NCI-H446 (cell line): Measurements from ENCODE around the gene RGS14.
"Not testable (repeated sequence)": the region's sequence is repeated elsewhere in the genome, so short reads cannot be mapped to it uniquely, and the experiment has no call there.

Experiments
- DNase-seq, 2 experiments: peaks; one replicate each; lab custom pipeline; 2025; lab: John Stamatoyannopoulos, UW

Gene RGS14

GRCh38 chr5:177349762-177350161 lies 8.0 kb upstream of the RGS14 start:
- no peak for DNase-seq

- no peak for DNase-seq
Measured at GRCh38 chr5:177350776-177351391, 6.8 kb upstream of the RGS14 start.

- DNase-seq, result peak; percentile 87 to 94
Measured at GRCh38 chr5:177351392-177352329, 6.1 kb upstream of the RGS14 start, which contains the start of gene LMAN2. Gene LMAN2, minus strand, starts transcription at chr5:177351668. Its CDS starts 21 bp downstream, at chr5:177351647.

- no peak for DNase-seq
Measured at GRCh38 chr5:177353093-177353492, 4.6 kb upstream of the RGS14 start.

DNA sequence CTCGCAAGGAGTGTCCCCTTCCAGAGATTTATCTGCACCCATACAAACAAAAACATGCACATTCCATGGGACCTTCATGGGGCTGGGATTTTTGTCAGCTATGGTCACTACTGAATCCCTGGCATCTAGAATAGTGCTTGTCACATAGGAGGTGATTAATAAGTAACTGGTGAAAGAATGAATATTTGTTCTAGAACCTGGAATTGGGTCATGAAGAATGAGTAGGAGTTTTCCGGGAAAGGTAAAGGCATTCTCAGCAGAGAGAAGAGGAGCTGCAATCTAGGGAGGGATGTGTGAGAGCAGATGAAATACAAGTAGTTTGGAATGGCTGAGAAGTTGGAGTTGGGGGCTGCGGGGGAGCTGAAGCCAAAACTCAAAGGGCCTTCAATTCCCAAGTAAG lies 3.5 kb upstream of the RGS14 start:
- DNase-seq, result no peak

DNA sequence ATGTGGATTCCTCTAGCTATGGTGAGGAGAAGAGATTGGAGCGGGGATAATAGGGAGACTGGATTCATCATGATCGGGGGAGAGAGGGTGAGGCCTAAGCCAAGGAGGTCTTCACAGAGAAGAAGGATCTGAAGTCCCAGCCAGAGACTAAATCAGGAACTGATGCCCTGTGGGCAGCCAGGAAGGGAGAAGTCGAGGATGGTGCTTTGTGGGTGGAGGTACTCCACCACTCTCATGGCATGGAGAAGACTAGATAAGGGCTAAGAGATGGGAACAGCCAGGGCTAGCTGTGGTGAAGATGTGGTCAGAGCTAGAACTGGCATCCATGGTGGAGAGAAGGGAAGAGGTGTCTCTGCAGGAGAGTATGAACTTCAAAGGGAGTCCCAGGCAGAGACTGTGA lies 3.0 kb upstream of the RGS14 start:
- no peak for DNase-seq

DNA sequence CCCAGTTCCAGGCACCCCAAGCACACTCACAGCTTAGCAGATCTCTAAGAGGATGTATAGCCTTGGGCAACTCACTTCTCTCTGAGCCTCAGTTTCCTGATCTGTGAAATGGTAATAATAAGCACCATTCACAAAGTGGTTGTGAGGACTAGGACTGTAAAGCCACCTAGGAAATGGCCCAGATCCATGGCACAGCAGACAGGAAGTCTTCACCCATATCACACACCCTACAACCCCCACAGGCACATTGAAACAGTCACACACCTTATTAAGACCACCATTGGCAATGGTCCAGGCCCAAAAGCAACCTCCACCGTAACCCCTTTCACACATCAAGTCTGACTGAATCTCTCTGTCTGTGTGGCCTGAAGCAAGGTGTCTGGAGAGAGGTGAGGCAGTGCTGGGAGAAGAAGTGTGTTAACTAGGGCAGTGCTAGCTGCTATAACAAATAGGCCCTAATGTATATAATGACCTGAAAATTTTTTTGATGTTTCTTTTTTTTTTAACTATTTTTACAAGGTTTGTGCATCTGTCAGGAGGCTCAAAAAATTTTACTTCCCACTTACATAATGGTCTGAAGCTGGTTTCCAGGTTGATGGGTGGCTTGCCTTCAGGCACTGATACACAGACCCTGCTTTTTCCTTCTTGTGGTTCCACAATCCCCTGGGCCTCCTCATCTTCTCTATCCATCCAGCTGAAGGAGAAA lies 2.4 kb upstream of the RGS14 start:
- no peak for DNase-seq

GRCh38 chr5:177355868-177356168 lies 1.9 kb upstream of the RGS14 start:
- no peak for DNase-seq

DNA sequence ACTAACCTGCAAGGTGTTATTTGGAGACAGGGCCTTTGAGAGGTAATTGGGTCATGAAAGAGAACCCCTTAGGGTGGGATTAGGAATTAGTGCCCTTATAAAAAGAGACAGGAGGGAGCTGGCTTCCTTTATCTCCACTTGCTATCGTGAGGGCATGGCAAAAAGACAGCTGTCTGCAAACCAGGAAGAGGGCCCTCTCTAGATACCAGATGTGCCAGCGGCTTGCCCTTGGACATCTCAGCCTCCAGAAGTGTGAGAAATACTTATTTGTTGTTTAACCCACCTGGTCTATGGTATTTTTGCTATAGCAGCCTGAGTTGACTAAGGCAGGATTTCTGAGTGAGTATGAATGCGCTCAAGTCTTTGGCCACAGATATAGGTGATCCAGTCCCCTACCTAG lies 978 bp upstream of the RGS14 start:
- no peak for DNase-seq

DNA sequence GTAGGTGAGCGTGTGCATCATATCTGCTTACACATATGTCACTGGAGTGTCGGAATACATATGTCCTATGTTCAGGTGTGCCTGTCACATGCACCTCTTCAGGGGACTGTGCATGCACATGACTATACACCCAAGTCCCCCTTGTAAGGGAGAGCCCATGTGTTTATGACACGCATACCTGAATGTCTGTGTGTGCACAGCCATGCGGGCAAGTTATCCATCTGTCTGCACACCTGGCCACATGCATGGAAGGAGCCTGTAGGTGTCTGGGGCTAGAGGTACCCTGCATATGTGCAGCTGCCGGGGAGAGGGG lies 622 bp upstream of the RGS14 start:
- no peak for DNase-seq

DNA sequence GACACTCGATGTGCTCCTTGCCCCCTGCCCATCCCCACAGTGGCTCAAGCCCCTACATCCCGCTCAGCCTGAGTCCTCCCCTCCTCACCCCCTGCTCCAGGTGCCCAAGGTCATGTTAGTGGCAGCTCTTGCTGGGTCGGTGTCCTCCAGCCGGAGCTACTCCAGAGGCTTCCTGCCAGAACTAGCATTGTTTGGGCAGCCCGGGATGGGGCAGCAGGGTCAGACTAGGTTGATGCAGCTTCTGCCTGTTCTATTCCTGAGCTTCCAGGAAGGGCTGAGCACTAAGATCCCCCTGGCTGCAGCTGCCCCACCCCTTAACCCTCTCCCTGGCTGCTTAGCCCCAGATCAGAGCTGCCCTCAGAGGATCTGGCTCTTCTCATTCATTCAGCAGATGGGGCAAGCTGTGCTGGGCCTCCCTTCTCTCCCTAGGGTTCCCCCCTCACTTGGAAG lies 671 bp downstream of the RGS14 start:
- DNase-seq, result no peak

DNA sequence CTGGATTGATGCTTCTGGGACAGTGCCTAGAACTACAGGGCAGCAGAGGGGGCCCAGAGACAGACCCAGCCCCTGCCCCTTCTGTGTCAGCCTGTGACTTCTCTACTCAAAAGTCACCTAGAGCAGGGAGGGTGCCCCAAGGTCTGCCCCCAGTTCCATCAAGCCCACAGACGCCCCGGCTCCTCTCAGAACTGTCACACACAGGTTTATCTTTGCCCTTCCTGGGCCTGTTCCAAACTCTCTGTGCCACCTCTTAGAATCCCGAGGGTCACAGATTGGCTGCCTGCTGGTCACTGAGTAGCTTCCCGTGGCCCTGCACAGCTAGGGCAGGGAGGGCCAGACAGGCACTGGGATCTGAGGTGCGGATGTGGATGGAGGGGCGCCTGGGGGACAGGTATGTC lies 1.7 kb downstream of the RGS14 start:
- DNase-seq, result no peak

- no peak for DNase-seq
Measured at GRCh38 chr5:177359860-177360259, 2.1 kb downstream of the RGS14 start.

GRCh38 chr5:177360740-177361139 lies 3.0 kb downstream of the RGS14 start:
- DNase-seq, result not testable (repeated sequence)

DNA sequence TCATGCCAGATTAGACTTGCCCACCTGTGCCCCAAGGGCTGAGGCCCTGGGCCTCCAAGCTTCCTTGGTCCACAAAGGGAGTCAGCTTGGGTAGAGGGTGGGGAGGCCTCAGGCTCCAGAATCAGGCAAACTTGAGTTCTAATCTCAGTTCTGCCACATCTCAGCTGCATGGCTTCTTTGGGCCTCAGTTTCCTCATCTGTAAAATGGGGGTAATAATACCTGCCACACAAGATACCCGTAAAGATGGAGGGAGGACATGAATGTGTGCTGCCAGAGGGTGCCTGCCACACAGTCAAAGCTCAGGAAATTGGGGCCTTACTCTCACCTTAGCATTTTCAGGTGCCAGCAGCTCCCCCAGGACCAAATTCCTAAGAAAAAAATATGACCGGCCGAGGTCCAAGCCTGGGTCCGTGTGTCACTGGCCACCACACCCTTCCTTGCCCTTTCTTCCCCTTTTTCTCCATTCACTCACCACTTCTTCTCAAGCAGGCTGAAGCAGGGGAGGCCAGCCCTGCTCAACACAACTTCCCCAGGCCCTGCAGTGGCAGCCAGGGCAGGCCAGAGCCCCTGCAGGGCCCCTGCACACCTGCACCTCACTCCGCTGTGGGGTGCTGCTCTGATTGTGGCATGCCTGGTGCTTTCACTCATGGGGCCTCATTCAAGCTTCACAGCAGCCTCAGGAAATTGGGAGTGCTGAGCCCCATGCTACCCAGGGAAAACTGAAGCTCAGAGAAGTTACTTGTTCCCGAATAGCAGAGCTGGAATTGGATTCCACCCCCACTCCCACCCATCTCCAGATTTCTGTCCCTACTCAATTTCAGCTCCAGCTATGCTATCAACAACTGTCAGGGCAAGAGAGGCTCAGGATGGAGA lies 3.9 kb downstream of the RGS14 start:
- no peak for DNase-seq

DNA sequence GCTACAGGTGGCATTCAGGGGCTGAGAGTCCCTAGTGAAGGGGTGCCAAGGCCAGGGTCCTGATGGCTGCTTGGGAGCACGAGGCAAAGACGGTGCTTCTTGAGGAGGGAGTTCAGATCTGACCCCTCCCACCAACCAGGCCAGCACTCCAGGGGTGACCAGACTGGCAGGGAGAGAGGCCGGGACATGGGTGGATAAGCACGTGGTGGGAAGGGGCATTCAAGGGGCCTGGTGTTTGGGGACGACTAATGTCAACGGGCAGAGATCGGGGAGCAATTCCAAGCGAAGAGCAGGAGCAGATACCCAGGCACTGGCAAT lies 4.5 kb downstream of the RGS14 start:
- DNase-seq, result no peak

GRCh38 chr5:177362610-177363507 lies 5.1 kb downstream of the RGS14 start:
- DNase-seq, result no peak

DNA sequence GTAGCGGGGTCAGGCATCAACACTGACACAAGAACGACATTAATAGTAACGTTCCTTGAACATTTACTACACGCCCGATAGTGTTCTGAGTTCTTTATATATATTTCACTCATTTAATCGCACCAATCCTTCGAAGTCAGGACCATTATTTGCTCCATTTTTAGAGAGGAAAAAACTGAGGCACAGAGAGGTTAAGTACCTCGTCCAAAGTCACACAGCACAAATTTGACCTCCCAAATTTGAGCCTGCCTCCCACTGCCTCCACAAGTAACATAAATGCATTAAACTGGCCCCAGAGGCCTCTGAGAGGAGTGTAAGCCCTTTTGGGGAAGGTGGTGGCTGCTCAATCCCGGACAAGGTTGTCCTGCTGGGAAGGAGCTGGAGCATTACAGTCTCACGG lies 5.8 kb downstream of the RGS14 start:
- DNase-seq, result no peak

DNA sequence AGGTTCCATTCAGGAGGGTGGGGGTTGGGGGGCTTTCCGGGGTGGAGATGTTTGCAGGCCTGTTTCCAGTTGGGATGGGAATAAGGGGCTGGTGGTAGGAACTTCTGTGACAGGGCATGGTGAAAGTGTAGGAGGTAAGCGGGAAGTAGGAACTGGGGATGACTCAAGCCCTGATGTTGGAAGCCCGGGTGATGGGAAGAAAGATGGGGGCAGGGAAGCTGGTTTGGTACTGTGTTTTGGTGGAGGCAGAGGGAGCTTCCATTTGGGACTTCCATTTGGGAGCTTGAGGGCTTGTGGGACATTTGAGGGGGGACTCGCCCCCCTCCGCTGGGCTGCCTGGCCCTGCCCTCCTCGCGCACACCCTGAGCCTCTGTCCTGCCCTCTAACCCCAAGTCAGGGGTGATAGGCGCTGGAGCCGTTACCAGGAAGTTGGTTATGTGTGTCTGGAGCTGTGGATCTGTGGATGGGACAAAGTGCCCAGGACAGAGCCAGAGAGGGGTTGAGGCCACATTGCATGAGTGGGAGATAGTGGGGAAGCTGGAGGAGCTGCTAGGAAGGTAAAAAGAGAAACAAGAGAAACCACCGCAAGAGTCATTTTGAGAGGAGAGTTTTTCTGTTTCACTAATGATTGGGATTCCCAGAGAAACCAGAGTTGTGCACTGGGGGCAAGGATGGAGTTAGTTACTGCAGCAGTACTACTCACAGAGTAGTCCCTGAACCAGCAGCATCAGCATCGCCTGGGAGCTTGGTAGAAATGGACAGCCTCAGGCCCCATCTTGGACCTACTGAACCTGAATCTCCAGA lies 6.6 kb downstream of the RGS14 start:
- no peak for DNase-seq

DNA sequence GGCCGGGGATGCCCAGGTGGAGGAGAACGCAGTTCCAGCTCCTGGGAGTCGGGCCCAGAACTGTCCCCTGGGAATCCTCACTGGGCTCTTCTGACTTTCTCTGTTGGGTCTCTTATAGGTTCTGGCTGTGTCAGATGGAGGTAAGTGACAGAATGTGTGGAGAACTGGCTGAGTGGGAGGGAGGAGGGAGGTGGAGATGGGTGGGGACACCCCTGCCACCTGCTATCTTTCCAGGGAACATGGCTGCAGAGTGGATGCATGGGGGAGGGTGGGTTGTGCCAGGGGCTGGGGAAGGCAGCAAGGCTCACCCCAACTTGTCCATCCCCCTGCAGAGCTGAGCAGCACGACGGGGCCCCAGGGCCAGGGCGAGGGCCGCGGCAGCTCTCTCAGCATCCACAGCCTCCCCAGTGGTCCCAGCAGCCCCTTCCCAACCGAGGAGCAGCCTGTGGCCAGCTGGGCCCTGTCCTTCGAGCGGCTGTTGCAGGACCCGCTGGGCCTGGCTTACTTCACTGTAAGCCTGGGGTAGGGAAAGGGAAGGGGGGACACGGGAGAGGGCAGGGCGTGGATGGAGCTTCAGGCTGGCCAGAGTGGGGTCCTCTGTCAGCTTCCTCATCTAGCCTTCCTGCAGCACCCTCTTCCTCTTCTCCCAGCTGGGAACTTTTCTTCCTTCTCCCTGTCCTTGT lies 8.3 kb downstream of the RGS14 start:
- no peak for DNase-seq
